ENCODE measurements around the gene LILRA2. TPM values are rescaled to one million over a fixed set of nuclear protein-coding genes. Genes with fewer than 3 reads are reported as not detected.

LILRA2 gene
- total and polyA plus RNA-seq, 9 donors: 0.56 to 5.5 (median 1.4) TPM

GRCh38 chr19:54552913-54553310 lies 20.7 kb upstream of the LILRA2 start:
- Histone ChIP-seq H3K27ac (no peak overlapping the region), H3K27me3 (no peaks in the 10 kb centered on the region), H3K4me3 (no peak overlapping the region), H3K36me3 (no peaks in the 10 kb centered on the region), H3K4me1 (ENCODE audit: insufficient read depth) (no peaks in the 10 kb centered on the region), H3K9me3 (no peaks in the 10 kb centered on the region)
- WGBS, 3 donors: 80 to 88% (median 83%) methylated on average over 15 of the region's 15 CpGs
- no peak for DNase-seq
- intact Hi-C loops (cut with DNase I): no loop called here
- TF ChIP-seq EP300 (IDR thresholded peaks at IDR 0.05): no peak
- TF ChIP-seq CTCF (IDR thresholded peaks at IDR 0.05): no peak
- no peak for TF ChIP-seq POLR2A (IDR thresholded peaks at IDR 0.05)

GRCh38 chr19:54554006-54554405 lies 19.6 kb upstream of the LILRA2 start:
- no peak for TF ChIP-seq EP300 (IDR thresholded peaks at IDR 0.05)
- TF ChIP-seq CTCF (IDR thresholded peaks at IDR 0.05): no peak
- no peak for TF ChIP-seq POLR2A (IDR thresholded peaks at IDR 0.05)
- WGBS, 3 donors: 60 to 88% (median 86%) methylated on average over 10 of the region's 10 CpGs
- intact Hi-C loops (cut with DNase I): no loop called here
- no peak overlapping the region for H3K27ac ChIP-seq
- no peak overlapping the region for H3K4me3 ChIP-seq
- H3K4me1 ChIP-seq (ENCODE audit: insufficient read depth): no peaks in the 10 kb centered on the region
- no peak for DNase-seq
- H3K36me3 ChIP-seq: no peaks in the 10 kb centered on the region
- H3K27me3 ChIP-seq: no peaks in the 10 kb centered on the region
- no peaks in the 10 kb centered on the region for H3K9me3 ChIP-seq

GRCh38 chr19:54554896-54555295 lies 18.7 kb upstream of the LILRA2 start:
- Histone ChIP-seq H3K27me3 (no peaks in the 10 kb centered on the region), H3K9me3 (no peaks in the 10 kb centered on the region), H3K36me3 (no peaks in the 10 kb centered on the region), H3K4me1 (ENCODE audit: insufficient read depth) (no peaks in the 10 kb centered on the region), H3K4me3 (no peak overlapping the region), H3K27ac (no peak overlapping the region)
- intact Hi-C loops (cut with DNase I): no loop called here
- DNase-seq: no peak
- WGBS, 3 donors: 84 to 93% (median 89%) methylated on average over 16 of the region's 16 CpGs
- TF ChIP-seq EP300 (IDR thresholded peaks at IDR 0.05) (no peak), POLR2A (IDR thresholded peaks at IDR 0.05) (no peak), CTCF (IDR thresholded peaks at IDR 0.05) (no peak)

- Histone ChIP-seq H3K9me3 (no peaks in the 10 kb centered on the region), H3K27ac (no peak overlapping the region), H3K4me3 (no peak overlapping the region), H3K36me3 (no peaks in the 10 kb centered on the region), H3K4me1 (ENCODE audit: insufficient read depth) (no peaks in the 10 kb centered on the region), H3K27me3 (no peaks in the 10 kb centered on the region)
- no peak for DNase-seq
- intact Hi-C loops (cut with DNase I): no loop called here
- 64 to 80% (median 66%) methylated on average over 1 of the region's 1 CpG for WGBS, 3 donors
- TF ChIP-seq EP300 (IDR thresholded peaks at IDR 0.05): no peak
- no peak for TF ChIP-seq POLR2A (IDR thresholded peaks at IDR 0.05)
- TF ChIP-seq CTCF (IDR thresholded peaks at IDR 0.05): no peak
Observed at GRCh38 chr19:54556194-54556593, 17.4 kb upstream of the LILRA2 start.

GRCh38 chr19:54558339-54558738 lies 15.3 kb upstream of the LILRA2 start:
- Histone ChIP-seq H3K4me3 (no peak overlapping the region), H3K27ac (no peak overlapping the region), H3K27me3 (no peaks in the 10 kb centered on the region), H3K9me3 (no peaks in the 10 kb centered on the region), H3K4me1 (ENCODE audit: insufficient read depth) (no peaks in the 10 kb centered on the region), H3K36me3 (no peaks in the 10 kb centered on the region)
- TF ChIP-seq CTCF (IDR thresholded peaks at IDR 0.05) (no peak), POLR2A (IDR thresholded peaks at IDR 0.05) (no peak), EP300 (IDR thresholded peaks at IDR 0.05) (no peak)
- WGBS, 3 donors: 41 to 49% (median 44%) methylated on average over 3 of the region's 3 CpGs
- intact Hi-C loops (cut with DNase I): no loop called here
- DNase-seq: no peak
